Measurements from ENCODE around the gene ZAR1. TPM values are rescaled to one million over a fixed set of nuclear protein-coding genes. Genes with fewer than 3 reads are reported as not detected.

ZAR1 gene
- total and polyA plus RNA-seq, 2 donors: not detected

- no peak for DNase-seq (ENCODE audit: extremely low spot score)
- H3K4me1 ChIP-seq (ENCODE audit: insufficient read depth): no peaks in the 10 kb centered on the region
- H3K36me3 ChIP-seq (ENCODE audit: insufficient read depth): no peaks in the 10 kb centered on the region
- no peak overlapping the region for H3K4me3 ChIP-seq (ENCODE audit: low read depth, low read length)
- WGBS: 90% methylated on average over 6 of the region's 6 CpGs
- H3K27ac ChIP-seq (ENCODE audit: low read depth): no peak overlapping the region
These were observed 14.3 kb upstream of the ZAR1 start for GRCh38 chr4:48475770-48476169.

DNA sequence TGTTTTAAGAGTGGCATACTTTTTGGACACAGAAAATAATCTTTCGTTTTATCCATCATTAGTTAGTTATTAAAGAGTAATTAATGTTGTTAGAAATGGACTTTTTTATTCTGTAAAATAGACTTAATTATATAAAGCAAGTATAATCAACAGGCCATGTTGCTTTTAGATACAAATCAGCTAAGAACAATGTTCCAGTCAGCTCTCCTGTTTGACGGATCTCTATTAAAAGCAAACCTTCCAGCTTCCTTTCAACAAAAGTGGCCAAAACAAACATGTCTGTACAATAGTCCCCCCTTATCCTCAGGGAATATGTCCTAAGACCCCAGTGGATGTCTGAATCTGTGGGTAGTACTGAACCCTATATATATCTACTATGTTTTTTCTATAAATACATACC lies 11.8 kb upstream of the ZAR1 start:
- H3K4me1 ChIP-seq (ENCODE audit: insufficient read depth): no peaks in the 10 kb centered on the region
- no peak for DNase-seq (ENCODE audit: extremely low spot score)
- H3K27ac ChIP-seq (ENCODE audit: low read depth): no peak overlapping the region
- H3K4me3 ChIP-seq (ENCODE audit: low read depth, low read length): no peak overlapping the region
- no peaks in the 10 kb centered on the region for H3K36me3 ChIP-seq (ENCODE audit: insufficient read depth)
- 79% methylated on average over 2 of the region's 2 CpGs for WGBS

DNA sequence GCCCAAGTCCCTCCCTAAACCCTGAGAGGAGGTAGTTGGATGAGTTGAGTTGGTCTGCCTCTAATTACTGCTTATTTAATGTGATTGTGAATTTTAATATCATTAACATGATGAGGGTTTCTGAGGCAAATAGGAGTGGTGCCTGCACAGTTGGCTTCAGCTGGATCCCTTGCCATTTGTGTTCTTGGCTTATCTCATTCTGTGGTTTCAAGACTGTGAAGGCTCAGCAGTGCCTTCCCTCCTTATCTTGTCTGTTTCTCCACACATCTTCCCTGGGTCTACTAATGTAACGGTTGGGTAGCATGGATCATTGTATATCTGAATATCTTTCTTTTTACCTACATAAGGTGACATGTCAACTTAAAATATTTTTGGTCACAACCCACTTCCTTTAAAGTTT lies 8.5 kb upstream of the ZAR1 start:
- WGBS: 82% methylated on average over 1 of the region's 1 CpG
- H3K4me1 ChIP-seq (ENCODE audit: insufficient read depth): no peaks in the 10 kb centered on the region
- DNase-seq (ENCODE audit: extremely low spot score): no peak
- H3K36me3 ChIP-seq (ENCODE audit: insufficient read depth): no peaks in the 10 kb centered on the region
- no peak overlapping the region for H3K4me3 ChIP-seq (ENCODE audit: low read depth, low read length)
- H3K27ac ChIP-seq (ENCODE audit: low read depth): no peak overlapping the region

DNA sequence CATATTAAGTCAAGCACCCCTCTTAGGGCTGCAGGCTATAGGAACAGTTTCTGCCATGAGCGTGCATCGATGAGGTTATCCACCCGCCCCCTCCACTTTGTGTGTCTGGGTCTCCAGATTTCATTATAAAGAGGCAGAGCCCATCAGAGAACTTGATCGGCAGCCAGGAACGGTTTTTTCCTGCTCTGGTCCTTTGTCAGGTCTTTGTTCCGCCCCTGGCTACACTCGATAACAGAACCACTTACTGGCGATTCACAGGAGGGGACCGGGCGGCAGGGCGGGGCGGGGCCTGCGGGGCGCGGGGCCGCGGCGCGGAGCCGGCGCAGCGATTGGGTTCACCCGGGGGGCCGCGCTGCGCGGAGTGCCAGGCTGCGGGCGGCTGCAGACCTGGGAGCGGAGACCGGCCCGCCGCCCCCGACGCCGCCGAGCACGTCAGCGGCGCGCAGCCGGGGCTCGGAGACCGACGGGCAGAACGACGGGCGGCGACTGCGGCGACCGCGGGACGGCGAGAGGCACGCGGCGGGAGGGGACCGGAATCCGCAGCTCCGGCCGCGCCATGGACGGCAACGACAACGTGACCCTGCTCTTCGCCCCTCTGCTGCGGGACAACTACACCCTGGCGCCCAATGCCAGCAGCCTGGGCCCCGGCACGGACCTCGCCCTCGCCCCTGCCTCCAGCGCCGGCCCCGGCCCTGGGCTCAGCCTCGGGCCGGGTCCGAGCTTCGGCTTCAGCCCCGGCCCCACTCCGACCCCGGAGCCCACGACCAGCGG lies 6.9 kb upstream of the ZAR1 start, which contains the start of gene SLC10A4:
Gene SLC10A4 (plus strand): TSS at position 338 of the 771 bp plus-strand sequence. CDS start 219 bp downstream, at position 557.
- Histone ChIP-seq H3K4me1 (ENCODE audit: insufficient read depth) (no peaks in the 10 kb centered on the region), H3K4me3 (ENCODE audit: low read depth, low read length) (peak within 1 kb of the TSS; percentile 50), H3K27ac (ENCODE audit: low read depth) (no peak within 1 kb of the TSS), H3K36me3 (ENCODE audit: insufficient read depth) (no peaks in the 10 kb centered on the region)
- WGBS: 2% methylated on average over 85 of the region's 85 CpGs
- peak; percentile 46 for DNase-seq (ENCODE audit: extremely low spot score)

DNA sequence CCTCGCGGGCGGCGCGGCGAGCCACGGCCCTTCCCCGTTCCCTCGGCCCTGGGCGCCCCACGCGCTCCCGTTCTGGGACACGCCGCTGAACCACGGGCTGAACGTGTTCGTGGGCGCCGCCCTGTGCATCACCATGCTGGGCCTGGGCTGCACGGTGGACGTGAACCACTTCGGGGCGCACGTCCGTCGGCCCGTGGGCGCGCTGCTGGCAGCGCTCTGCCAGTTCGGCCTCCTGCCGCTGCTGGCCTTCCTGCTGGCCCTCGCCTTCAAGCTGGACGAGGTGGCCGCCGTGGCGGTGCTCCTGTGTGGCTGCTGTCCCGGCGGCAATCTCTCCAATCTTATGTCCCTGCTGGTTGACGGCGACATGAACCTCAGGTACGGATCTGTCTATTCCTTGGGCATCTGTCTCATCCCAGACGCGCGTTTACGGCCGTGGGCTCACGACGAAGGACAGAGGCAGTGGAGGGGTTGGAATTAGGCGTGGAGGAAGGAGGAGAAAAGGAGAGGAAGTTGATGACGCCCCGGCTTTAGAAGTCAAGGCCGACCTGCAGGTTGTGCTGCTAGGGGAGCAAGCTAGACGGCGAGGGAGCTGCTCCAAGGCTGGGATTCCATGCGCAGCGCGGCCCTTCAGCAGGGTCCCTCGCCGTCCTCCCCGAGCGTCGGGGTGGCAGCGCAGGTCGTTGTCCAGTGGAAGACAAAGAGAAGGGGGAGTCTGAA lies 6.1 kb upstream of the ZAR1 start:
- no peaks in the 10 kb centered on the region for H3K4me1 ChIP-seq (ENCODE audit: insufficient read depth)
- no peaks in the 10 kb centered on the region for H3K36me3 ChIP-seq (ENCODE audit: insufficient read depth)
- H3K27ac ChIP-seq (ENCODE audit: low read depth): no peak overlapping the region
- 6% methylated on average over 66 of the region's 66 CpGs for WGBS
- peak overlapping the region; percentile 50 for H3K4me3 ChIP-seq (ENCODE audit: low read depth, low read length)
- no peak for DNase-seq (ENCODE audit: extremely low spot score)

- WGBS: 26% methylated on average over 22 of the region's 22 CpGs
- Histone ChIP-seq H3K4me3 (ENCODE audit: low read depth, low read length) (no peak overlapping the region), H3K4me1 (ENCODE audit: insufficient read depth) (no peaks in the 10 kb centered on the region), H3K36me3 (ENCODE audit: insufficient read depth) (no peaks in the 10 kb centered on the region), H3K27ac (ENCODE audit: low read depth) (no peak overlapping the region)
- DNase-seq (ENCODE audit: extremely low spot score): no peak
These were observed 5.4 kb upstream of the ZAR1 start for GRCh38 chr4:48484494-48485168.

- H3K4me1 ChIP-seq (ENCODE audit: insufficient read depth): peaks cover 2% of the 10 kb centered on the region
- H3K4me3 ChIP-seq (ENCODE audit: low read depth, low read length): peak overlapping the region; percentile 41
- 15% methylated on average over 14 of the region's 14 CpGs for WGBS
- no peak overlapping the region for H3K27ac ChIP-seq (ENCODE audit: low read depth)
- no peaks in the 10 kb centered on the region for H3K36me3 ChIP-seq (ENCODE audit: insufficient read depth)
- no peak for DNase-seq (ENCODE audit: extremely low spot score)
These were observed 405 bp upstream of the ZAR1 start for GRCh38 chr4:48489683-48490011.

DNA sequence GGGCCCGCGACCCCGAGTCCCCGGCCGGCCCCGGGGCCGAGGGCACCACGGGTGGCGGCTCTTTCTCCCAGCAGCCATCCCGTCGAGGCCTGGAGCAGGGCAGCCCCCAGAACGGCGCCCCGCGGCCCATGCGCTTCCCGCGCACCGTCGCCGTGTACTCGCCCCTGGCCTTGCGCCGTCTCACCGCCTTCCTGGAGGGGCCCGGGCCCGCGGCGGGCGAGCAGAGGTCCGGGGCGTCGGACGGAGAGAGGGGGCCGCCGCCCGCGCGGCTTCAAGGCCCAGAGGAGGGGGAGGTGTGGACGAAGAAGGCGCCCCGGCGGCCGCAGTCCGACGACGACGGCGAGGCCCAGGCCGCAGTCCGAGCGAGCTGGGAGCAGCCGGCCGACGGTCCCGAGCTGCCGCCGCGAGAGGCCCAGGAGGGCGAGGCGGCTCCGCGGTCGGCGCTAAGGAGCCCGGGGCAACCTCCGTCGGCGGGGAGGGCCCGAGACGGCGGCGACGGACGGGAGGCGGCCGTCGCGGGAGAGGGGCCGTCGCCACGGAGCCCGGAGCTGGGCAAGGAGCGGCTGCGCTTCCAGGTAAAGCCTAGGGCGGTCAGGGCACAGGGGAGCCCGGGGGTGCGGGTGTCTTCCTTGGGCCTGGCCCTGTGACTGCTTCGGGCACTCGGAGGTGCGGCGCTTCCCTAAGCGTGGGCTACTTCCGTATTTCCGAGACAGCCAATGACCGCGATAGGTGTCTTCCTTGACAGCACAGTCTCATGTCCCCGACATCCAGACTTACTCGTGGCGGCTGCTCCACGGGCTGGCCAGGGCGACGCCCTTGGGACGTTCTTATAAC lies 845 bp downstream of the ZAR1 start:
- Histone ChIP-seq H3K27ac (ENCODE audit: low read depth) (no peak overlapping the region), H3K36me3 (ENCODE audit: insufficient read depth) (no peaks in the 10 kb centered on the region), H3K4me1 (ENCODE audit: insufficient read depth) (peaks cover 2% of the 10 kb centered on the region), H3K4me3 (ENCODE audit: low read depth, low read length) (peak overlapping the region; percentile 41)
- 5% methylated on average over 104 of the region's 104 CpGs for WGBS
- no peak for DNase-seq (ENCODE audit: extremely low spot score)

GRCh38 chr4:48491514-48492176 lies 1.6 kb downstream of the ZAR1 start:
- Histone ChIP-seq H3K36me3 (ENCODE audit: insufficient read depth) (peaks cover under 1% of the 10 kb centered on the region), H3K4me1 (ENCODE audit: insufficient read depth) (peaks cover 2% of the 10 kb centered on the region), H3K4me3 (ENCODE audit: low read depth, low read length) (no peak overlapping the region), H3K27ac (ENCODE audit: low read depth) (no peak overlapping the region)
- 62% methylated on average over 23 of the region's 23 CpGs for WGBS
- DNase-seq (ENCODE audit: extremely low spot score): no peak

GRCh38 chr4:48493452-48494100 lies 3.5 kb downstream of the ZAR1 start:
- H3K4me3 ChIP-seq (ENCODE audit: low read depth, low read length): no peak overlapping the region
- WGBS: 66% methylated on average over 4 of the region's 4 CpGs
- H3K27ac ChIP-seq (ENCODE audit: low read depth): no peak overlapping the region
- H3K4me1 ChIP-seq (ENCODE audit: insufficient read depth): peaks cover 2% of the 10 kb centered on the region
- peaks cover 2% of the 10 kb centered on the region for H3K36me3 ChIP-seq (ENCODE audit: insufficient read depth)
- DNase-seq (ENCODE audit: extremely low spot score): no peak

- Histone ChIP-seq H3K27ac (ENCODE audit: low read depth) (no peak overlapping the region), H3K4me3 (ENCODE audit: low read depth, low read length) (no peak overlapping the region), H3K36me3 (ENCODE audit: insufficient read depth) (peaks cover 2% of the 10 kb centered on the region), H3K4me1 (ENCODE audit: insufficient read depth) (no peaks in the 10 kb centered on the region)
- DNase-seq (ENCODE audit: extremely low spot score): no peak
- over 99% methylated on average over 2 of the region's 2 CpGs for WGBS
These were observed 5.9 kb downstream of the ZAR1 start for GRCh38 chr4:48495941-48496340.

DNA sequence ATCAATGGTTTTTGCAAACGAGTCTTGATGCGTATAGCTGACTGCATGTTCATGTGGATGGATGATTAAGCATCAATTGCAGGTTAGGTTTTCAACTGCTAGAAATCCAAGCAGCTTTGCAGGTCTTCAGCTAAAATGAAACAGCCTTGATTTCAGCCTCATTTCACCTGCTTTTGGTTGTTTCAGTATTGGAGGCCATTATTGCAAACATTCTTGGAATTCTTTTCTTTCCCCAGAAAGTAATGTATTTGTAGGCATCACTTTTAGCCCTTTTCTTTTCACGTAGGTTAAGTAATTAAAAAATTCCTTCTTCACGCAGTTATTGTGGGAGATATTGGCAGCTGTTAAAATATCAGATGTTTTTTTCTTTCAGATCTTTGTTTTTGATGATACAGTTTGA lies 8.8 kb downstream of the ZAR1 start:
- no peak overlapping the region for H3K27ac ChIP-seq (ENCODE audit: low read depth)
- DNase-seq (ENCODE audit: extremely low spot score): no peak
- no peaks in the 10 kb centered on the region for H3K4me1 ChIP-seq (ENCODE audit: insufficient read depth)
- H3K36me3 ChIP-seq (ENCODE audit: insufficient read depth): peaks cover 2% of the 10 kb centered on the region
- H3K4me3 ChIP-seq (ENCODE audit: low read depth, low read length): no peak overlapping the region
- WGBS: 94% methylated on average over 4 of the region's 4 CpGs
